Effector memory CD4-positive, alpha-beta T cell (primary cell): ENCODE data around the gene SIDT2.

Experiments used
- DNase-seq, 3 donors: peaks; one replicate each; pipeline ENCODE4 v3.0.0-alpha.2; 2020
- H3K27ac ChIP-seq: 2 replicates; pipeline ENCODE4 v1.7.0; 2013; ENCODE audit warnings: mild to moderate bottlenecking, low read length, moderate library complexity; ENCODE audit not compliant: insufficient read depth, poor library complexity, severe bottlenecking
- H3K27me3 ChIP-seq: replicated peaks from 2 replicates; pipeline ENCODE4 v1.7.0; 2013; ENCODE audit warnings: mild to moderate bottlenecking, low read length; ENCODE audit not compliant: insufficient read depth, control insufficient read depth, poor library complexity, severe bottlenecking
- H3K36me3 ChIP-seq: 2 replicates; pipeline ENCODE4 v1.7.0; 2013; ENCODE audit warnings: mild to moderate bottlenecking, low read length, moderate library complexity; ENCODE audit not compliant: control insufficient read depth, insufficient read depth
- H3K4me1 ChIP-seq: 2 replicates; pipeline ENCODE4 v1.7.0; 2013; ENCODE audit warnings: low read length, mild to moderate bottlenecking; ENCODE audit not compliant: control insufficient read depth, insufficient read depth, poor library complexity, severe bottlenecking
- H3K4me3 ChIP-seq: 2 replicates; pipeline ENCODE4 v1.7.0; 2013; ENCODE audit warnings: low read length, low read depth, mild to moderate bottlenecking; ENCODE audit not compliant: insufficient read depth, poor library complexity, severe bottlenecking
- H3K9me3 ChIP-seq: 2 replicates; pipeline ENCODE4 v1.7.0; 2013; ENCODE audit warnings: mild to moderate bottlenecking, low read length, moderate library complexity; ENCODE audit not compliant: control insufficient read depth

Gene SIDT2

DNA sequence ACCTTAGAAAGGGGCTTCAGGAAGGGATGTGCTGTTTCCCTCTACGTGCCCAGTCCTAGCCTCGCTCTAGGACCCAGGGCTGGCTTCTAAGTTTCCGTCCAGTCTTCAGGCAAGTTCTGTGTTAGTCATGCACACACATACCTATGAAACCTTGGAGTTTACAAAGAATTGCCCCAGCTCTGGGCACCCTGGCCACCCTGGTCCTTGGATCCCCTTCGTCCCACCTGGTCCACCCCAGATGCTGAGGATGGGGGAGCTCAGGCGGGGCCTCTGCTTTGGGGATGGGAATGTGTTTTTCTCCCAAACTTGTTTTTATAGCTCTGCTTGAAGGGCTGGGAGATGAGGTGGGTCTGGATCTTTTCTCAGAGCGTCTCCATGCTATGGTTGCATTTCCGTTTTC is 18.5 kb downstream of the SIDT2 start:
- no peaks in the 10 kb centered on the region for H3K27me3 ChIP-seq
- DNase-seq, result no peak
- H3K4me1 ChIP-seq, result no peaks in the 10 kb centered on the region
- H3K27ac ChIP-seq, result no peak overlapping the region
- no peak overlapping the region for H3K4me3 ChIP-seq
- H3K9me3 ChIP-seq, result no peaks in the 10 kb centered on the region
- peaks cover 2% of the 10 kb centered on the region for H3K36me3 ChIP-seq

DNA sequence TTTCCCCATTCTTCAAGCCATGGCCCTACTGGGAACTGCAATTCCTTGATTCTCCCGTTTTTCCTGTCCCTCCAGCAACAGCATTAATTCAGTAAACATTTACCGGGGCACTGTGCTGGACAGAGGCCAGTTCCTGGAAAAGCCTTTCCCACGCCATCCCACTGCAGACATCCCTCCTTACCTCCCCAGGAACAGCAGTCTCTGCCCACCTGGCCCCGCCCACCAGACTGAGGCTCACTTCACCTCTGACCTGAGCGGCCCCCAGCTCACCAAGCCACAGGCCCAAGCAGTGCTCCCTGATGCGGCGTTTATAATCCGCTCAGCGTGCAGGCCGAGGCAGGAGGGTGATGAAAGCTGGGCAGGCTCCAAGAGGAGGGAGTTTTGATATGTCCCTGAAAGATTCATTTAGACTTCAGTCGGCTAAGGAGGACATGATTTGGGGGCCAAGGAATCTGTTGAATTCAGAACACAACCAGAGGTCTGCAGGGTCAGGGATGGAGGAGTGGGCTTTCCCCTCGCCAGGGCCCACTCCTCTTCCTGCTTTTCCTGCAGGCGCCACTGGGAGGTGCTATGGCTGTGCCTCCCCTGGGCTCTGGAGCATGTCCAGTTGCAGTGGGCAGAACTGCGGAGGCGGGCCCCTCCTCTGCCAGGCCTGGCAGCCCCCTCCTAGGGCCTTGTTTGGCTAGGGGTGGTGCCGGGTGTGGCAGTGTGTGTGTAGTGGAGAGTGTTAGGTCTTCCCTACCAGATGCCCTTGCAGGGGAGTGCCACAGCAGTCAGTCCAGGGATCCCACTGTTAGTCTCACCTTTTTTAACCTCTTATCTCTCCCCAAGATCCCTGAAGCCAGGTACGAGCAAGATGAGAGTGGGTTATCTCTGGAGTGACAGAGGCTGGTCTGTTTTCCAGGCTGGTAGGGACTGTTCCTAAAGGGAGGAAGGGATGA is 19.2 kb downstream of the SIDT2 start:
- DNase-seq, result no peak
- no peaks in the 10 kb centered on the region for H3K9me3 ChIP-seq
- no peak overlapping the region for H3K4me3 ChIP-seq
- H3K27me3 ChIP-seq, result no peaks in the 10 kb centered on the region
- no peaks in the 10 kb centered on the region for H3K4me1 ChIP-seq
- no peaks in the 10 kb centered on the region for H3K36me3 ChIP-seq
- H3K27ac ChIP-seq, result no peak overlapping the region

DNA sequence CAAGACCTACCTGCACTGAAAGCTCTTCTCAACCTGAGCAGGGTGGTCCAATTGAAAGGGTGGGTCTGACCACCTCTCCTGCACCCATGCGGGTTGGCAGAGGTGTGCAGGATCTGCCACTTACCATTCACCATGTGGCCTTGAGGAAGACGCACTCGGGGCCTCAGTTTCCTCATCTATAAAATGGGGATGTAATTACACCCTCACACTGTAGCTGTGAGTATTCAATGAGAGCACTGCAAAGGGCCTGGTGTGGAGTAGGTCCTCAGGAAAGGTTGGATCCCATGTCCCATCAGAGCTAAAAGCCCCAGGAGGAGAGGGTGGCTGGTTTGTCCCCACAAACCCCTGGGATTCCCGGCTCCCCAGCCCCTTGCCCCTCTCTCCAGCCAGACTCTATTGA is 20.1 kb downstream of the SIDT2 start:
- Histone ChIP-seq H3K4me1 (no peaks in the 10 kb centered on the region), H3K4me3 (no peak overlapping the region), H3K27me3 (no peaks in the 10 kb centered on the region), H3K27ac (no peak overlapping the region), H3K36me3 (peaks cover 8% of the 10 kb centered on the region), H3K9me3 (no peaks in the 10 kb centered on the region)
- no peak for DNase-seq

DNA sequence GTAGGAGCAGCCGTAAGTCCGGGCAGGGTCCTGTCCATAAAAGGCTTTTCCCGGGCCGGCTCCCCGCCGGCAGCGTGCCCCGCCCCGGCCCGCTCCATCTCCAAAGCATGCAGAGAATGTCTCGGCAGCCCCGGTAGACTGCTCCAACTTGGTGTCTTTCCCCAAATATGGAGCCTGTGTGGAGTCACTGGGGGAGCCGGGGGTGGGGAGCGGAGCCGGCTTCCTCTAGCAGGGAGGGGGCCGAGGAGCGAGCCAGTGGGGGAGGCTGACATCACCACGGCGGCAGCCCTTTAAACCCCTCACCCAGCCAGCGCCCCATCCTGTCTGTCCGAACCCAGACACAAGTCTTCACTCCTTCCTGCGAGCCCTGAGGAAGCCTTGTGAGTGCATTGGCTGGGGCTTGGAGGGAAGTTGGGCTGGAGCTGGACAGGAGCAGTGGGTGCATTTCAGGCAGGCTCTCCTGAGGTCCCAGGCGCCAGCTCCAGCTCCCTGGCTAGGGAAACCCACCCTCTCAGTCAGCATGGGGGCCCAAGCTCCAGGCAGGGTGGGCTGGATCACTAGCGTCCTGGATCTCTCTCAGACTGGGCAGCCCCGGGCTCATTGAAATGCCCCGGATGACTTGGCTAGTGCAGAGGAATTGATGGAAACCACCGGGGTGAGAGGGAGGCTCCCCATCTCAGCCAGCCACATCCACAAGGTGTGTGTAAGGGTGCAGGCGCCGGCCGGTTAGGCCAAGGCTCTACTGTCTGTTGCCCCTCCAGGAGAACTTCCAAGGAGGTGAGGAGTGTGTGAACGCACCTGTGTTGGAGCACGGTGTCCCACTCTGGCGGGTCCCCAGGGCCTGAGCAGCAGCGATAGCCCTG is 20.7 kb downstream of the SIDT2 start, which contains the start of gene TAGLN:
Gene TAGLN, plus strand, starts transcription at position 318 of the 863 bp plus-strand sequence. CDS start 3,644 bp downstream, outside the sequence.
- Histone ChIP-seq H3K4me3 (no peak within 1 kb of the TSS), H3K27ac (no peak within 1 kb of the TSS), H3K4me1 (no peaks in the 10 kb centered on the region), H3K36me3 (peaks cover 15% of the 10 kb centered on the region), H3K9me3 (no peaks in the 10 kb centered on the region), H3K27me3 (no peaks in the 10 kb centered on the region)
- DNase-seq, result no peak

DNA sequence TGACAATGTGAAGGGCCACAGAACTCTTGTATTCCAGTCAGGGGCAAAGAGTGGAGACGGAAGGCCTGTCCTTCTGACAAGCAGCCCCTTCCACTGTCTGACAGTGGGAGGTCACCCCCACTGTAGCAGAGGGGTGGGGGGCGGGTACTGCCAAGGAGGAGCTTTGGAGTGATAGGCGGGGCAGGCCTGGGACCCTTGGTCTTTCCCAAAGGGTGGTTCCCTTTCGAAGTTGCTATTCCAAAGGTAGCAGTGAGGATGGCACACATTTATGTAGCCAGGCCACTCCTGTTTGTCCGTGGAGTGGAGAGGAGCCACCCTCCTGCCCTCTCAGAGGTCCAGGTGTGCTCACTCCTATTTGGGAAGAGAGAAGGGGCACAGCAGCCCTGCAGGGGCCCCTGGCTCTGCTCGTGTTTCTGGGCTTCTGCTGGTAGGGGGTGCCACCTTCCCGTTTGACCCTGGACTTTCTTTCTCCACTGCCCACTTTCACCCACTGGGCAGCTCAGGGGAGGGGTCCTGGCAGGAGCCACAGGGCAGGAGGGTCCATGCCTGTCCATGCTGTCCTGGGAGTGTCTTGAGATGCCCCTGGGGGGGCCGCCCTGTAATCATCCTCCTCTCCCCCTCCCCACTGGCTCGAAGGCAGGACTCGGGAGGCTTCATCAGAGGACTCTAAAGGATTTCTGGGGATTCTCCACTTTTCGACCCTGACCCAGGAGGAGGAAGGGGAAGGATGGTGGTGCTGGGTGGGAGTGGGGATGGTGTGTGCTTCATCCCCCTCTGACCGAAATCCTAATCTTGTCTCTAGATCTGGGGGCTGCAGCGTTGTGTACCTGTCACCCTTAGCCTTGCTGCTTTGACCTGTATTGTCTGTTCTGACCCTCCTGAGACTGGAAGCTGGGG is 21.6 kb downstream of the SIDT2 start:
- no peak overlapping the region for H3K4me3 ChIP-seq
- no peak for DNase-seq
- no peak overlapping the region for H3K27ac ChIP-seq
- H3K36me3 ChIP-seq, result peaks cover 23% of the 10 kb centered on the region
- H3K9me3 ChIP-seq, result no peaks in the 10 kb centered on the region
- no peaks in the 10 kb centered on the region for H3K27me3 ChIP-seq
- H3K4me1 ChIP-seq, result no peaks in the 10 kb centered on the region

DNA sequence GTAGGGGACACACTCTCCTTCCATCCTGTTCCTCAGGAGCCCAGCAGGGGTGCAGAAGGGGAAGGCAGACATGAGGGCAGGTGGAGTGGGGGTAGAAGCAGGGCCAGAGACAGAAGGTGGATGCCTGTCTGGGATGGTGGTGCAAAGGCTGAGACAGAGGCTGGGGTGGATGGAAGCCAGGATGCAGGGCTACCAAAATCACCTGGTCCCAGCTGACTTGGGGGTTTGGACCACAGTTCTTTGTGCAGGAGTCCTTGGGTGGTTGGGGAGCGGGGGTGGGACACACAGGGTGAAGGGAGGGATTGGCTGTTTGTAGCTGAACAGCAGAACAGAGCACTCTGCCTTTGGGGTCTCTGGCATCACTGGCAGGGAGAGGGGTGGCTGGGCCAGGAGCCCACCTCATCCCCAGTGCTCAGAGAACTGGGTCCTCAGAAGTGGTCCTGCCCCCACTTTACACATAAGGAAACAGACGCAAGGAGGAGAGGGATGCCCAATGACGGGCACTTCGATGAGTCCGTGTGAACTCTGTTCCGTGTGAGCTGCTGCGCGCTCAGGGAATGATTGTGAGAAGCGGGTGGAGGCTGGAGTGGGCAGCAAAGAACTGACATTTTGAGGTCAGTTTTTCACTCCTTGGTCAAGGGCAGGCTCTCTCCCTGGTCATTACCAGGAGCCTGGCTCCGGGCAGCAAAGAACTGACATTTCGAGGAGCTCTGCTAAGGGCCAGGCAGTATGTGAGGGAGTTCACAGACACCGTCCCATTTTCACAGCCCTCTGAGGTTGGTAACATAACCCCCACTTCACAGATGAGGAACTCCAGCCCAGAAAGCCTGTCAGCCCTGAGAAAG is 22.5 kb downstream of the SIDT2 start:
- H3K27ac ChIP-seq, result no peak overlapping the region
- DNase-seq, result no peak
- H3K27me3 ChIP-seq, result no peaks in the 10 kb centered on the region
- no peaks in the 10 kb centered on the region for H3K9me3 ChIP-seq
- H3K4me3 ChIP-seq, result no peak overlapping the region
- H3K4me1 ChIP-seq, result no peaks in the 10 kb centered on the region
- peaks cover 28% of the 10 kb centered on the region for H3K36me3 ChIP-seq

DNA sequence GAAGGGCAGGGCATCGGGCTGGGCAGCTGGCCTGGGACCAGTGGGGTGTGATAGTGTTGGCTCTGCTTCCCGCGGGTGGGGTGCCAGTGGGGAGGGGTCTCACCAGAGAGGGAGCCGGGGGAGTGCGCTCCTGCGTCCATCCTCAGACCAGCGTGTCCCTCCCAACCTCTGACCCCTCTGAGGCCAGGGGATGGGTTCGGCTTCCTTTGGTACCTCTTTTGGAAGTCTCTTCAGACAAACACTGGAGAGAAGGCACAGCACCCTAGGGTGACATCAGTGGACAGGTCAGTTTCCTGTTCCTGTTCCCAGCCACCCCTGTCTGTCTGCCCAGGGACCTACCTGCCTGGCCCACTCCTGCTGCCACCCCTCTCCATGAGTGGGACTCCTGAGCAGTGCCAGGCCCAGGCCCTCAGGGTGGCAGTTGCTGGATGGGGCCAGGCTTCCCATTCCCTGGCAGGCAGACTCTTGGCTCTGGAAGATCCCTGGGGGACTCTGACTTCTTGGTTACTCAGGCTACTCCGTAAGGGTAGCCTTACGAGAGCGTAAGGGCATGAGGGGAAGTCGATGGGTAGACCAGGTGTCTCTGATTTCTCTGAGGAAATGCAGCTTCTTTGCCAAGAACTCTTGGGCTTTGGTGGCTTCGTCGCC is 23.2 kb downstream of the SIDT2 start:
- peaks cover 30% of the 10 kb centered on the region for H3K36me3 ChIP-seq
- H3K27me3 ChIP-seq, result no peaks in the 10 kb centered on the region
- no peak for DNase-seq
- H3K4me3 ChIP-seq, result no peak overlapping the region
- no peaks in the 10 kb centered on the region for H3K4me1 ChIP-seq
- H3K9me3 ChIP-seq, result no peaks in the 10 kb centered on the region
- H3K27ac ChIP-seq, result no peak overlapping the region

DNA sequence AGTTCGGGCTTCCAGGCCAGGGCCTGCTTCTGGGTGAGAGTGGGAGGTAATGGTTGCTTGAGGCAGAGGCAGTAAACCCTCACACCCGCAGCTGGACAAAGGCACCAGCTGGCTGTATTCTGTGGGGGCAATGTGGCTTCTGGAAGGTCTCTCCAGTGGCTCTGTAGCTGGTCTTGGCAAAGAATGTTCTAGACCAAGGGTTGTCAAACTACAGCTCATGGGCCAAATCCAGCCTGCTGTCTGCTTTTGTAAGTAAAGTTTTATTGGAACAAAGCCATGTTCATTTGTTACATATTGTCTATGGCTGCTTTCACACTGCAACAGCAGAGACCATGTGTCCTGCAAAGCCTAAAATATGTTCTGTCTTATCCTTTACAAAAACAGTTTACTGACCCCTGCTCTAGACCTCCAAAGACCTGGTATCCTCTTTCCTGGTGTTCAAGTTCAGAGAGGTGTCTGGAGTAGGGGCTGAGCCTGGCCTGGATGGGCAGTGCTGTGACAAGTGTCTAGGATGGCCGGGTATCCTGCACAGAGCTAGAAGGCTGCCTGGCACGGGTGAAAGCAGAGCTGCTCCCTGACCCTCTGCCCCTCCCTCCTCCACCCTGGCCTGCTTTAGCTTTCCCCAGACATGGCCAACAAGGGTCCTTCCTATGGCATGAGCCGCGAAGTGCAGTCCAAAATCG is 24.0 kb downstream of the SIDT2 start:
- H3K4me1 ChIP-seq, result no peaks in the 10 kb centered on the region
- peaks cover 30% of the 10 kb centered on the region for H3K36me3 ChIP-seq
- H3K27ac ChIP-seq, result no peak overlapping the region
- H3K4me3 ChIP-seq, result no peak overlapping the region
- no peaks in the 10 kb centered on the region for H3K27me3 ChIP-seq
- no peaks in the 10 kb centered on the region for H3K9me3 ChIP-seq
- no peak for DNase-seq
